Stimulated activated CD8-positive, alpha-beta memory T cell treated with anti-CD3 and anti-CD28 coated beads, Interleukin-15, amount 100 ng/mL, for 24 hours (primary cell): Measurements from ENCODE around the gene TTC24.
A peak's percentile ranks its signal among the peaks of the same experiment; 100 is the strongest.
"Not testable (repeated sequence)": the region's sequence is repeated elsewhere in the genome, so short reads cannot be mapped to it uniquely, and the experiment has no call there.

Source experiments
- DNase-seq: peaks from one replicate; pipeline ENCODE4 v3.0.0-alpha.2; 2020; ENCODE audit warnings: low read depth

The TTC24 gene

DNA sequence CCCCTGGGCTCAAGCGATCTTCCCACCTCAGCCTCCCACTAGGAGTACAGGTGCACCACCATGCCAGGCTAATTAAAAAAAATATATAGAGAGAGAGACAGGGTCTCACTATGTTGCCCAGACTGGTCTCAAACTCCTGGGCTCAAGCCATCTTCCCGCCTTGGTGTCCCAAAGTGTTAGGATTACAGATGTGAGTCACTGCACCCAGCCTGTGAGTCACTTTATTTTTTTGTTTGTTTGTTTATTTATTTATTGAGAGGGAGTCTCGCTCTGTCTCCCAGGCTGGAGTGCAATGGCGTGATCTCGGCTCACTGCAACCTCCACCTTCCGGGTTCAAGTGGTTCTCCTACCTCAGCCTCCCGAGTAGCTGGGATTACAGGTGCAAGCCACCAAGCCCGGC lies 8.4 kb downstream of the TTC24 start:
- DNase-seq, result not testable (repeated sequence)

DNA sequence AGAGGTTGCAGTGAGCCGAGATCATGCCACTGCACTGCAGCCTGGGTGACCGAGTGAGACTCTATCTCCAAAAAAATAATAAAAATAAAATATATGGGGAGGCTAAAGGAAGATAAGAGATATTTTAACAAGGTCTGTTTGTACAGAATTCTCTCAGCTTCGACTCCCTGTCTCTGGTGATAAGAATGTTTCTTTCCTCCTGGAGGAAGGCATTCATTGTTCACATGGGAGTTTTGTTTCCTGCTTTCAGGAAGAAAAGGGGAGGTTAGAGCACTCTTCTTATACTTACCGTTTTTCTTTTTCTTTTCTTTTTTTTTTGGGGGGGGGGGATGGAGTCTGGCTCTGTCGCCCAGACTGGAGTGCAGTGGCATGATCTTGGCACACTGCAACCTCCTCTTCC lies 10.0 kb downstream of the TTC24 start:
- DNase-seq, result no peak

DNA sequence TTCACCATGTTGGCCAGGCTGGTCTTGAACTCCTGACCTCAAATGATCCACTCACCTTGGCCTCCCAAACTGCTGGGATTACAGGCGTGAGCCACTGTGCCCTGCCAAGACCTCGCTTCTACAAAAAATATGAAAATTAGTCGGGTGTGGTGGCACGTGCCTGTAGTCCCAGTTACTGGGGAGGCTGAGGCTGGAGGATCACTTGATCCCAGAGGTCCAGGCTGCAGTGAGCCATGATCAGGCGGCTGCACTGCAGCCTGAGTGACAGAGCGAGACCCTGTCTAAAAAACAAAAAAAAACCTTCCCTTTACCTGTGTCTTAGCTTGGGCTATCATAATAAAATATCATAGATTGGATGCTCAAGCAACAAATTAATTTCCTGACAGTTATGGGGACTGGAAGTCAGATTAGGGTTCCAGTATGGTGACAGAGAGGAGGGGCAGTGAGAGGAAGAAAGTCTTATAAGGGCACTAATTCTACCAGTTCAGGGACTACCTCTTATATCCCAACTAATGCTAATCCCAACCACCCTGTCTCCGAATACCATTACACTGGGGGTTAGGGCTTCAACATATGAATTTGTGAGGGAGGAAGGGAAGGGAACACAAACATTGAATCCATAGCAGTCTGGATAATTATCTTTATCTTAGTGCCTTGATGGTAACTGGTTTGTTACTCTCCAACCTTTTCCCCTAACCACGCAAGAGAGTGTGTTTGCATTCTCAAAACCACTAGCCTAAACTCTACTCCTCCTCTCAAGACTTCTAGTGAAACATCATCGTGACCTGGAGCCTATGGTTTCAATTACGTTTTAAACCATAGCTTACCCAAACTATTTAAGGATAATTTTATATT lies 11.0 kb downstream of the TTC24 start:
- DNase-seq, result no peak

- no peak for DNase-seq
These were observed 11.6 kb downstream of the TTC24 start for GRCh38 chr1:156591181-156591431.

DNA sequence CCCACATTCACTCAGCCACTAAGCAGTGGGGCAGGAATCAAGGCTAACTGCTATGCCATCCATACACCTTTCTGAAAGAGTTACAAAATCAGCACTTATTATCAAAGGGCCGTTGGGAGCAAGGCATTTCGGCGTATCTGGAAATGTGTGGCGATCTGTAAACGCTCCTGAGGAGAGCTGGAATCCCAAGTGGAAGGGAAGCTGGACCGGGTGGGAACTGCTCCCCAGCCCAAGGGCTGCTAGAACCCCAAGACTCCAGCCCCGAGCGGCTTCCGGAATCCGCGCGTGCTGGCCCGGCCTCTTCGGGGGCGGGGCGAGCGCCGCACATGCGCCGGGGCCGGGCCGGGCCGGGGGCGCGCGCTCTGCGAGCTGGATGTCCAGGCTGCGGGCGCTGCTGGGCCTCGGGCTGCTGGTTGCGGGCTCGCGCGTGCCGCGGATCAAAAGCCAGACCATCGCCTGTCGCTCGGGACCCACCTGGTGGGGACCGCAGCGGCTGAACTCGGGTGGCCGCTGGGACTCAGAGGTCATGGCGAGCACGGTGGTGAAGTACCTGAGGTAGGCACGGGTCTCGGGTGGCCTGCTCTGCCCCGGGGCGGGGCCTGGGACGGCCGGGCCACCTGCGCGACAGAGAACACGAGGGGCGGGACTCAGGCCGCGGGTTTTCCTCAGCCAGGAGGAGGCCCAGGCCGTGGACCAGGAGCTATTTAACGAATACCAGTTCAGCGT lies 12.1 kb downstream of the TTC24 start, which contains the start of gene NAXE:
NAXE (plus strand) TSS at position 345 of the 726 bp plus-strand sequence; CDS start at position 374, 29 bp downstream.
- DNase-seq, result peak; percentile 39

- no peak for DNase-seq
These were observed 12.8 kb downstream of the TTC24 start for GRCh38 chr1:156592158-156592909.

GRCh38 chr1:156592910-156593660 lies 13.6 kb downstream of the TTC24 start:
- no peak for DNase-seq

- DNase-seq, result no peak
These were observed 14.1 kb downstream of the TTC24 start for GRCh38 chr1:156593661-156593989.

DNA sequence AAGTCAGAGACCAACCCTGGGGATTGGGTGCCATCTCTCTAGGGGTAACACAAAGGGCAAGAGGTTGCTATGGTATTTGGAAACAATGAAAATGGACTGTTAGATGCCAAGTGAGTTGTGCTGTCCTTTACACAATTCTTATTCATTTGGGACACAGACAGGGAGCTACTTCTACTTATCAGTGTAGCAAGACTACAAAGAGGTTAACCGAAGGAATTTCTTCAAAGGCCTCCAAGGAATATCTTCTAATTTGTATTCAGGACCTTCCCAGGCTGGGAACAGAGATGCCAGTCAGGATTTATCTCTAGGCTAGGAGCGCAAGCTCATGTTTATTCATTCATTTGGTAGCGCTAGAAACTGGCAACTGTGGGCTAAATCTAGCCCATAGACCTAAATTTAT lies 14.7 kb downstream of the TTC24 start:
- no peak for DNase-seq

DNA sequence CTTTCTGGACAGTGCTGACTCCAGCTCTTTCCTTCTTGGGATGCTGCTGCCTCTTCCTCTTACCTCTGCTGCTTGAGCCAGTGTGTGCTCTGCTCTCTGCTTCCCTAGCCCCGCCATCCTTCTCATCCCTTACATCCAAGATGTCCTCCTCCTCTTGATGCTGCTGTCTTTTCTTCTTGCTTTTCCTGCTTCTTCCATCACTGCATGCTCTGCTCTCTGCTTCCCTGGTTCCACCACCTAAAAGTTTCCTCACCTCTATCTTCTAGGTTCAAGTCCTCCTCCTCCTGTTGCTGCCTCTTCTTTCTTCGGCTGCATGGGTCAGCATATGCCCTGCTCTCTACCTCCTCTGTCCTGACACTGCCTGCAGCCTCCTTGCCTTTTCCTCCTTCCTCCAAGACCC lies 15.5 kb downstream of the TTC24 start:
- DNase-seq, result no peak

DNA sequence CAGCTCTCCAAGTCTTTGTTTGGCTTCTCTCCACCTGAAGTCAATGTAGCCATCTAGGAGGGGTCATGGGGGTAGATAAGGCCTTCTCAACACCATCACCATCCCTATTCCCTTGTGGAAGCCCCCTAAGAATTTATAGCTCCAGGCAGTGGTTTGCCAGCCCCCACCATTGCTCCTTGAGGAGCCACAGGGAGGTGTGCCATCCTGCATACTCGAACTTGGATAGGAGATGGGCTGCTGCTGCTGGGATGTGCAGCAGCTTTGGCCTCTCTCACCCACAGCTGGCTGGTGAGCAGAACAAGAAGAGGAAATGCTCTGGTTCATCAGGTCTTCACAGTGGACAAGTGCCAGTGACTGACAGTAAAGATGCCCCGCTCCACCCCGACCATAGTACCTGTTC lies 16.9 kb downstream of the TTC24 start:
- no peak for DNase-seq

DNA sequence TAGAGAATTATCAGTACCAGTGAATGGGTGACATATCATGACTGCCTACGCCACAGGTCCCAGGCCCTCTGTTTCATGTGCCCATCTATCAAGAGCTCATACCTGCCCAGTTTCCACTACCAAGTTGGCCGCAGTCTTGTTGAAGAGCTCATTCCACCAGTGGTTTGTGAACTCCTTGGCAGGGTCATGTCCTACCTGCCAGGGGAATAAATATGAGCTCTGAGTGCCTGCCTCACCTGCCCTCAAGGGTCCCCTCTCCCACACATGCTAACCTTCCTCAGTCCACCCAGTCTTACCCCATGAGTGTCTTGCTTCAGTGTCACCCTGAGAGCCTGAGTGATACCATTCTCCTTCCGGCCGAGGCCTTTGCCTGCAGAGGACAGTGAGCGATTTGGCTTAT lies 18.6 kb downstream of the TTC24 start:
- no peak for DNase-seq

DNA sequence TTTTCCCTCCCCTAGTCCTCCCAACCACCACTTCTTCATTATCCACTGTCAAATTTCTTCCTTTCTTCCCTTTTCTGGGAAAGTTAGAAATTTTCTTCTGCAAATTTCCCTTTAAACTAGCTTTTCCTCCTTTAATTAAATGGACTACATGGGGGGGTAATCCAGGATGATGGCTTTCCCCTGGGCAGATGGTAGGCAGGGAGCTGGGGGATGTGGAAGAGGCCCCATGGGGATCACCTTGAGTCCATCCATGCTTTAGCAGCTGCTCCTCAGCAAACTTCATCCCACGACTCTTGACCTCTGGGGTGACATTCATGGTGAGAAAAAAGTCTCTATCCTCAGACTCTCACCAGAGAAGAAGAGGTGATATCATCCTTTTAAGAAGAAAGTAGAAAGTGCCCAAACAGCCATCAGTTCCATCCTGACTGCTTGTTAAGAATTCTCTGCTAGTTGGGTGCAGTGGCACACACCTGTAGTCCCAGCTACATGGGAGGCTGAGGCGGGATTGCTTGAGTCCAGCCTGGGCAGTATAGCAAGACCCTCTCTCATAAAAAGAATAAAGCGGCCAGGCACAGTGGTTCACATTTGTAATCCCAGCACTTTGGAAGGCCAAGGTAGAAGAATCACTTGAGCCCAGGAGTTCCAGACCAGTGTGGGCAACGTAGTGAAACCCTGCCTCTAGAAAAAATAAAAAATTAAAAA lies 19.4 kb downstream of the TTC24 start:
- DNase-seq, result no peak

DNA sequence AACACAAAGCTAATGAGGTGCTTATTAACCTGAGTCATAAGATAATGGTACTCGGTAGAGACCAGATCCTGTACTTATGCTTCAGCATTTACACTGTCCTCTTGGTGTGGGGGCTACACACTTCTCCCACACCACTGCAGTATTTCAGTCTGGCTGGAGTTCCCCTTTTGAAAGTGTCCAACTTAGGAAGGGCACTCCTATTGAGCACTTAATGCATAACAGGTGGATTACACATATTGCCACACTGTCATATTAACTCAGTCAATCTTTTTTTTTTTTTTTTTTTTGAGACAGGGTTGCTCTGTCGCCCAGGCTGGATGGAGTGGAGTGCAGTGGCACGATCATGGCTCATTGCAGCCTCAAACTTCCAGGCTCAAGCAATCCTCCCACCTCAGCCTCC lies 20.3 kb downstream of the TTC24 start:
- DNase-seq, result no peak

DNA sequence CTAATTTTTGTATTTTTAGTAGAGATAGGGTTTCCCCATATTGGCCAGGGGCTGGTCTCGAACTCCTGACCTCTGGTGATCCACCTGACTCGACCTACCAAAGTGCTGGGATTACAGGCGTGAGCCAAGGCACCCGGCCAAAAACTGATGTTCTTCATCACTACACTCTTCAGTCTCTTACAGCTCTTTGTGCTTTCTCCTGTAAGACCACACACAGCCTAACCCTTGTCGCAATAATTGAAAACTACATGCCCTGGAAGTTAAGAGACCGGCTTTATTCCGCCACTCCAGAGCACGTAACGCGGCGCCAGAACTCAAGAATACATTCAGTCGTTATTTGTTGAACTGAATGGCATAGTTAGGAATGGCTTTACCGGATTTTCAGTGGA lies 21.2 kb downstream of the TTC24 start:
- DNase-seq, result no peak

- DNase-seq, result peak; percentile 38
These were observed 21.8 kb downstream of the TTC24 start, which contains the start of gene GPATCH4 for GRCh38 chr1:156601122-156601830. GPATCH4 (minus strand) TSS chr1:156601479.

DNA sequence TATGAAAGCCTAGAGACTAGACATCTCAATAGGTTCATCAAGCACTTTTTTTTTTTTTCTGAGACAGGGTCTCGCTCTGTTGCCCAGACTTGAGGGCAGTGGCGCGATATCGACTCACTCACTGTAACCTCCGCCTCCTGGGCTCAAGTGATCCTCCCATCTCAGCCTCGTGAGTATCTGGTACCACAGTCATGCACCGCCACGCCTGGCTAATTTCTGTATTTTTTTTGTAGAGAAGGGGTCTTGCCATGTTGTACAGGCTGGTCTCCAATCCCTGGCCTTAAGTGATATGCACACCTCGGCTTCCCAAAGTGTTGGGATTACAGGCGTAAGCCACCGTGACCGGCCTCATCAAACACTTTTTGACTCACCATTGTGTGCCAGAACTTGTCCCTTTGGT lies 22.4 kb downstream of the TTC24 start:
- no peak for DNase-seq

DNA sequence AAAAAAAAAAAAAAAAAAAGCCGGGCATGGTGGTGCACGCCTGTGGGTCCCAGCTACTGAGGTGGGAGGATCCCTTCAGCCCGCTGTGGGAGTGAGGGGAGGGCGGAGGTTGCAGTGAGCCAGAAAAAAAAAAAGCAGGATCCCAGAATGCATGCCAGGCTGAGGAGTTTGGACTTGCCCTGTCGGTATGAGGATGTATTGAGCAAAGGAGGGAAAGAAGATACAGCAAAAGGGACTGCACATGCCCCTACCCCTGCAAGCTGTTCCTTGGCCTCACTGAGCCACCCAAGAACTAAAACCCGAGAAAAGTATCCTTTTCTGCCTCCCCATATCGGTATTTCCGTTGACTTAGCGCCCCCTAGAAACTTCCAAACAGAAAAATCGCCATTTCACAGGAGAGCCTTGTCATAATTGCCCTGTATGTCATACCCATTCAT lies 23.1 kb downstream of the TTC24 start:
- no peak for DNase-seq

DNA sequence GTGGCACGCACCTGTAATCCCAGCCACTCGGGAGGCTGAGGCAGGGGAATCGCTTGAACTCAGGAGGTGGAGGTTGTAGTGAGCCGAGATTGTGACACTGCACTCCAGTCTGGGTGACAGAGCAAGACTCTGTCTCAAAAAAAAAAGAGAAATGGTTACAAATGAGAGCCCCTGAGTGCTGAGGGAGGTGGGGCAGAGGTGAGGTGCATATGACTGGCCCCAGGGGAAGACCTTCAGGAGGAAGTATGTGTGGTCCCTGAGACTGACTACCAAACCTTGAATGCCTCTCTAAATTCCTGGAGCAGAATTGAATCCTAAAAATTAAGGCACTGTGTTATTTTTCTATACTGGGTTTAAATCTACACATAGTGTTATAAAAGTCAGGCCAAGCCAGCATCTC lies 27.8 kb downstream of the TTC24 start:
- not testable (repeated sequence) for DNase-seq

DNA sequence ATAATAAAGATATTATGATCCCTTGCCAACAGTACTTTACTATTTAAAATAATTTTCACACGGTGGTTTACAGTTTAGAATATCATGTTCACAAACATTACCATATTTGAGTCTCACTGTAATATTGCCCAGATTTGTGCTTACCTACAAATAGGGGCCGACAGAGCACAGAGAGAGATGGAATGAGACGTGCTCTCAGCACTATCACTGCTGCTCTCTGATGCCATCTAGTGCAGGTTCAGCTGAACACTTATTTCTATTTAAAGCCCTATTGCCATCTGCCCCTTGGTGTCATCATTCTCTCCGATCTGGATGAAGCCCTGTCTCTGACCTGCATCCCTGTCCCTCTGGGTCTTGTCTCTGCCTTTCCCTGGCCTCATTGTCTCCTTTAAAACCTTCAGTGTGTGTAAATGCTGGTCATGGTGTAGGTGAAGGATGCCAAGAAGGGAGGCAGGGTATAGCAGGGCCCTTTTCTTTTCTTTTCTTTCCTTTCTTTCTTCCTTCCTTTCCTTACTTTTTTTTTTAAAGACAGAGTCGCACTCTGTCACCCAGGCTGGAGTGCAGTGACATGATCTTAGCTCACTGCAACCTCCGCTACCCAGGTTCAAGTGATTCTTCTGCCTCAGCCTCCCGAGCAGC lies 28.6 kb downstream of the TTC24 start:
- DNase-seq, result no peak
